HG03571 (cell line): ENCODE results near the gene PTPRU.
"Not testable (repeated sequence)": the region's sequence is repeated elsewhere in the genome, so short reads cannot be mapped to it uniquely, and the experiment has no call there.

Experiments used
- ATAC-seq: cut with Tn5 transposase; IDR thresholded peaks from one replicate; pipeline ENCODE4 v1.9.1; 2021; ENCODE audit not compliant: unreplicated experiment

The PTPRU gene

GRCh38 chr1:29284286-29284960, 48.1 kb downstream of the PTPRU start:
- ATAC-seq: no peak

- ATAC-seq: no peak
Observed at GRCh38 chr1:29284961-29285560, 48.7 kb downstream of the PTPRU start.

- ATAC-seq: no peak
Observed at GRCh38 chr1:29285771-29286170, 49.4 kb downstream of the PTPRU start.

- no peak for ATAC-seq
Observed at GRCh38 chr1:29286194-29286767, 50.0 kb downstream of the PTPRU start.

- no peak for ATAC-seq
Observed at GRCh38 chr1:29289493-29289892, 53.2 kb downstream of the PTPRU start.

GRCh38 chr1:29290414-29290985, 54.2 kb downstream of the PTPRU start:
- ATAC-seq: no peak

- ATAC-seq: no peak
Observed at GRCh38 chr1:29291756-29292155, 55.4 kb downstream of the PTPRU start.

GRCh38 chr1:29292344-29292743, 56.0 kb downstream of the PTPRU start:
- no peak for ATAC-seq

GRCh38 chr1:29297450-29297849, 61.1 kb downstream of the PTPRU start:
- no peak for ATAC-seq

- ATAC-seq: no peak
Observed at GRCh38 chr1:29298246-29298645, 61.9 kb downstream of the PTPRU start.

- no peak for ATAC-seq
Observed at GRCh38 chr1:29299446-29299845, 63.1 kb downstream of the PTPRU start.

GRCh38 chr1:29301732-29302131, 65.4 kb downstream of the PTPRU start:
- not testable (repeated sequence) for ATAC-seq

- ATAC-seq: no peak
Observed at GRCh38 chr1:29303201-29304024, 67.1 kb downstream of the PTPRU start.

- no peak for ATAC-seq
Observed at GRCh38 chr1:29304025-29304684, 67.8 kb downstream of the PTPRU start.

GRCh38 chr1:29305943-29306342, 69.6 kb downstream of the PTPRU start:
- ATAC-seq: no peak

- ATAC-seq: no peak
Observed at GRCh38 chr1:29306471-29307140, 70.3 kb downstream of the PTPRU start.

- ATAC-seq: no peak
Observed at GRCh38 chr1:29309075-29309474, 72.8 kb downstream of the PTPRU start.

GRCh38 chr1:29309621-29310020, 73.3 kb downstream of the PTPRU start:
- no peak for ATAC-seq

- ATAC-seq: no peak
Observed at GRCh38 chr1:29310616-29311180, 74.4 kb downstream of the PTPRU start.
